T-cell (primary cell): ENCODE measurements around the gene SOX9. TPM values are rescaled to one million over a fixed set of nuclear protein-coding genes. Genes with fewer than 3 reads are reported as not detected.

ENCODE experiments used
- ATAC-seq, 4 experiments: fragments of 200-7000 bp in 3 of 4; fragments of 150-1000 bp in 1 of 4; cut with Tn5 transposase; replicated peaks in 1 of 4; 1 replicate in 3 of 4; 2 replicates in 1 of 4; pipeline ENCODE4 v1.10.0; 2021; ENCODE audit warnings: moderate library complexity in 3 of 4, mild to moderate bottlenecking in 2 of 4, moderate number of reproducible peaks in 1 of 4
- CTCF ChIA-PET, 2 donors: fragments of 300-600 bp; sonication (Branson Sonifier 250); formaldehyde crosslinking; loops; one replicate each; lab custom pipeline; 2022; ENCODE audit warnings: antibody characterized with exemption in 2 of 2; lab: Charles Lee
- POLR2A ChIA-PET, 2 donors: fragments of 300-600 bp; sonication (Branson Sonifier 250); formaldehyde crosslinking; loops; one replicate each; lab custom pipeline; 2022; ENCODE audit warnings: antibody characterized with exemption in 2 of 2; lab: Charles Lee
- DNase-seq, 35 experiments: peaks; one replicate each; pipeline versions ENCODE4 v3.0.0 to v3.0.0-alpha.2; 2013 to 2023
- H3K27ac ChIP-seq: one replicate; pipeline ENCODE4 v1.5.1; 2013; ENCODE audit warnings: low read length
- H3K27me3 ChIP-seq, 2 experiments: replicated peaks in 1 of 2; 1 replicate in 1 of 2; 2 replicates in 1 of 2; pipeline versions ENCODE4 v1.6.1 to v1.7.0; 2013; ENCODE audit warnings: low read length in 1 of 2, mixed read lengths in 1 of 2; ENCODE audit not compliant: control insufficient read depth in 2 of 2, insufficient read depth in 2 of 2; ENCODE audit errors: extremely low read depth in 1 of 2
- H3K36me3 ChIP-seq, 2 donors: 1 replicate in 1 of 2; 2 replicates in 1 of 2; pipeline versions ENCODE4 v1.6.1 to v1.7.0; 2013; ENCODE audit warnings: low read length in 1 of 2; ENCODE audit not compliant: control insufficient read depth in 2 of 2, insufficient read depth in 1 of 2; ENCODE audit errors: extremely low read depth in 1 of 2
- H3K4me1 ChIP-seq, 2 experiments: 1 replicate in 1 of 2; 2 replicates in 1 of 2; pipeline versions ENCODE4 v1.6.1 to v1.7.0; 2013; ENCODE audit warnings: low read length in 2 of 2, mixed read lengths in 1 of 2; ENCODE audit not compliant: insufficient read depth in 2 of 2, control insufficient read depth in 1 of 2; ENCODE audit errors: extremely low read depth in 1 of 2
- H3K4me3 ChIP-seq, 2 donors: 1 replicate in 1 of 2; 2 replicates in 1 of 2; pipeline versions ENCODE4 v1.5.1 to v1.7.0; 2013; ENCODE audit warnings: mild to moderate bottlenecking in 2 of 2, low read length in 1 of 2, moderate library complexity in 1 of 2; ENCODE audit not compliant: control insufficient read depth in 1 of 2; ENCODE audit errors: extremely low read depth in 1 of 2
- H3K9me3 ChIP-seq: 2 replicates; pipeline ENCODE4 v1.7.0; 2013
- H3K27ac Mint-ChIP-seq, 2 donors: one replicate each; pipeline ENCODE4 v1.8.0; 2020 to 2021; ENCODE audit warnings: mild to moderate bottlenecking in 2 of 2, mixed read lengths in 2 of 2
- H3K27me3 Mint-ChIP-seq, 2 donors: one replicate each; pipeline ENCODE4 v1.8.0; 2021 to 2022; ENCODE audit warnings: mixed read lengths in 2 of 2
- H3K36me3 Mint-ChIP-seq: one replicate; pipeline ENCODE4 v1.8.0; 2021; ENCODE audit warnings: mixed read lengths
- H3K4me1 Mint-ChIP-seq, 3 donors: one replicate each; pipeline ENCODE4 v1.8.0; 2020 to 2022; ENCODE audit warnings: mixed read lengths in 3 of 3, mild to moderate bottlenecking in 1 of 3
- H3K4me3 Mint-ChIP-seq, 3 donors: one replicate each; pipeline ENCODE4 v1.8.0; 2020 to 2022; ENCODE audit warnings: mild to moderate bottlenecking in 3 of 3, mixed read lengths in 3 of 3, moderate library complexity in 3 of 3
- H3K9me3 Mint-ChIP-seq, 3 donors: one replicate each; pipeline ENCODE4 v1.8.0; 2020 to 2022; ENCODE audit warnings: mixed read lengths in 3 of 3
- WGBS: methylation state at CpG from one replicate; pipeline ENCODE4 v1.1.5; 2013; ENCODE audit warnings: missing lambda C conversion rate; ENCODE audit not compliant: insufficient coverage; 5-methylcytosine and 5-hydroxymethylcytosine counted together
- total RNA-seq, 35 experiments: library from RNA in 6 of 35; stranded (reverse) in 6 of 35; fragments of 120-200 nt in 1 of 35; gene quantifications; one replicate each; pipeline versions ENCODE4 v1.2.1 to v1.2.4 and lab custom pipeline; 2013 to 2026

SOX9 gene
- total RNA-seq, 5 donors from 2014 or later (not counting 1 experiment from before 2014, with no cell fraction given): 0.13 to 0.35 (median 0.23) TPM; not detected in 2

DNA sequence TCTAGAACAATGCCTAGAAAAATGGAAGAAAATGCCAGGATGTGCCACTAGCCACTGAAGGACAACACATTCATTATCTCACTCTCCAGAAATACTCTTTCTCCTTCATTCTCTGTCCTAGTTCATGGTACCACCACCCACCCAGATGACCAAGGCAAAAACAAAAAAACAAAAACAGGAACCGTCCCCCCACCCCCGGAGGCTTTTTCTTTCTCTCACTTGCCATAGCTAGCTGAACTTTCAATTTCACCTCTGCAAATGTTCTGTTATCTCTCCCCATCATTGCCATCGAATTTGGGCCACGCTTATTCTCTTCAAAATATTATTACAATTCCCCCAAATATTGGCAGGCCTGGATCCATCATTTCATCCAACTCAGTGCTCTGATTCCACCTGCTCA lies 49.0 kb downstream of the SOX9 start:
- Mint-ChIP-seq H3K27ac (no peak overlapping the region), H3K9me3 (no peaks in the 10 kb centered on the region), H3K4me1 (no peaks in the 10 kb centered on the region), H3K36me3 (no peaks in the 10 kb centered on the region), H3K27me3 (peaks cover 0 to 4% of the 10 kb centered on the region in 2 donors), H3K4me3 (no peak overlapping the region)
- H3K9me3 ChIP-seq: no peaks in the 10 kb centered on the region
- H3K27me3 ChIP-seq: peaks cover 0 to 10% of the 10 kb centered on the region in 2 experiments
- no peaks in the 10 kb centered on the region for H3K36me3 ChIP-seq
- CTCF ChIA-PET: no interaction called here
- no peak overlapping the region for H3K27ac ChIP-seq
- POLR2A ChIA-PET: no interaction called here
- no peak for DNase-seq
- no peak for ATAC-seq
- no peaks in the 10 kb centered on the region for H3K4me1 ChIP-seq
- 67% methylated on average over 4 of the region's 4 CpGs for WGBS
- H3K4me3 ChIP-seq: no peak overlapping the region

DNA sequence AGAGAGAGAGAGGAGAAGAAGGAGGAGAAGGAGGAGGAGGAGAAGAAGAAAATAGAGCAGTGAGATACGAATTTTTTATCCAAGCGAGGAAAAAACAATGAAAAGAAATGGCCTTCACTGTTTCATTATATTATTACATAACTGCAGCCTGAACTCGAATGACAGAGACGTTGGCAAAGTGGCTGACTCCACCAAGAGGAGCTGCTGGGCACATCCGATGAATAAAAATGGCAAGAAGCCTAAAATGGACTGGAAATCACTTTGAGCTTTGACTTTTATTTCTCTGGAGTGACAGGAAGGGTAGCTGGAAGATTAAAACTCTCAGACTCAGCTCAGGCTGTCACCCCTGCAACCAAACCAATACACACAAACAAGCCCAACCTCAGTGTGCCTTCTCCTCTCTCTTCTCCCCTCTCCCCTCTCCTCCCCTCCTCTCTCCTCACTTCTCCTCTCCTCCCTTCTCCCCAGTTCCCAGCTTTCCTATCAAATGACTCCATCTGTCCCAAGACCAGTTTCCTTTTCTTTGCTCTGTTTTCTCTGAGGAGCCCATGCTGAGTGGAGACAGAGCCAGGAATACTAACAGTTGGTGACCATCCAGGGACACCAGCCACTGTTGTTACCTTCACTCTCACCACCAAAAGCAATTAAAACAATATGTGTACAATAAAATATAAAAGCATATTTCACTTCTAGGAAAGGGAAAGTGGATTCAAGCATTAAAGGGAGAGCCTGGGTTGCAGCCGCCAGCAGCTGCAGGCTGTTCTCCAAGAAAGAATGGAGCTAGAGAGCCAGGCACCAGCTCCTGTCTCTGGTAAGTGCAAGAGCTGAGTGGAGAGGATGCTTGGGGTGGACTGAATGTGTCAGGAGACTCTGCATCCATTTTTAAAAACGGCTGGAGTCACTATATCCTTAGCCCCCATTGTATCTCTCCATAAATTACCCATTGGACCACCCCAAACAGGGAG lies 51.2 kb downstream of the SOX9 start:
- CTCF ChIA-PET: interaction anchor here in 1 of 2 donors (0.6 kb wide), 1 partner anchor 634 kb away, joined by 8 read pairs; no protein-coding TSS in a partner anchor
- H3K36me3 ChIP-seq: no peaks in the 10 kb centered on the region
- DNase-seq (no peak), ATAC-seq (no peak)
- H3K9me3 Mint-ChIP-seq: peaks cover 0 to 3% (median 0%) of the 10 kb centered on the region in 3 donors
- no peak overlapping the region for H3K27ac Mint-ChIP-seq
- H3K9me3 ChIP-seq: no peaks in the 10 kb centered on the region
- no peak overlapping the region for H3K4me3 Mint-ChIP-seq
- 74% methylated on average over 2 of the region's 7 CpGs for WGBS
- no peaks in the 10 kb centered on the region for H3K4me1 ChIP-seq
- no peaks in the 10 kb centered on the region for H3K4me1 Mint-ChIP-seq
- peaks cover 3 to 4% of the 10 kb centered on the region in 2 donors for H3K27me3 Mint-ChIP-seq
- H3K4me3 ChIP-seq: no peak overlapping the region
- no peaks in the 10 kb centered on the region for H3K36me3 Mint-ChIP-seq
- POLR2A ChIA-PET: no interaction called here
- no peak overlapping the region for H3K27ac ChIP-seq
- H3K27me3 ChIP-seq: peaks cover 0 to 11% of the 10 kb centered on the region in 2 experiments

DNA sequence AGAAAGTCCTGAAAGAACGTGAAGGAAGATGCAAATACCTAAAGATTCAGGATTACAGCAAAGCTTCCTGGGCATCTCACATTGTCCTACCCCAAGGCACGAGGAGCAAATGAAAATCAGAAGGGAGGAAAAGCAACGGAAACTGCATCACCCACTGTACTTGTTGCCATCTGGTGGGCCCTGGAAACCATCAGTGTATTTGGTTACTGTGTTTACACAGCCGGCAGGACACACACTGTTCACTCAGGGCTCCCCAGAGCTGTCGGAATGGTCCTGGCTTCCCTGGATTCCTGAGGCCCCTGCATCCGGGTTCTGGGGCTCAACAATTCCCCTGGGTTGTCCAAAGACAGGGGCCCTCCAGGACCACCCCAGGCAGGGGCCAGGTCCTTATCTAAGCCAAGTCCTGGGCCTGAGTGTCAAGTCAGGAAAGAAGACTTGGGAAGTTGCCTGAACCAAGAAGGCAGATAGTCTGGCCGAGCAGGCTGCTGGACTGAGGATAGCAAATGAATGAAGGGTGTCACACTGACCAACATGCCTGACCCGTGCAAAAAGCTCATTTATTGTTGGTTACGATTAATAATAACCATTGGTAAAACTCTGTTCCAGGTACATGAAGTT lies 52.8 kb downstream of the SOX9 start:
- Histone ChIP-seq H3K27me3 (peaks cover 0 to 11% of the 10 kb centered on the region in 2 experiments), H3K4me1 (no peaks in the 10 kb centered on the region), H3K36me3 (no peaks in the 10 kb centered on the region), H3K9me3 (no peaks in the 10 kb centered on the region), H3K27ac (no peak overlapping the region), H3K4me3 (no peak overlapping the region)
- Mint-ChIP-seq H3K4me1 (no peaks in the 10 kb centered on the region), H3K27ac (no peak overlapping the region), H3K9me3 (peaks cover 0 to 3% (median 0%) of the 10 kb centered on the region in 3 donors), H3K36me3 (no peaks in the 10 kb centered on the region), H3K27me3 (peaks cover 3 to 4% of the 10 kb centered on the region in 2 donors), H3K4me3 (no peak overlapping the region)
- DNase-seq (no peak), ATAC-seq (no peak)
- CTCF ChIA-PET: no interaction called here
- WGBS: 50% methylated on average over 9 of the region's 9 CpGs
- POLR2A ChIA-PET: no interaction called here

DNA sequence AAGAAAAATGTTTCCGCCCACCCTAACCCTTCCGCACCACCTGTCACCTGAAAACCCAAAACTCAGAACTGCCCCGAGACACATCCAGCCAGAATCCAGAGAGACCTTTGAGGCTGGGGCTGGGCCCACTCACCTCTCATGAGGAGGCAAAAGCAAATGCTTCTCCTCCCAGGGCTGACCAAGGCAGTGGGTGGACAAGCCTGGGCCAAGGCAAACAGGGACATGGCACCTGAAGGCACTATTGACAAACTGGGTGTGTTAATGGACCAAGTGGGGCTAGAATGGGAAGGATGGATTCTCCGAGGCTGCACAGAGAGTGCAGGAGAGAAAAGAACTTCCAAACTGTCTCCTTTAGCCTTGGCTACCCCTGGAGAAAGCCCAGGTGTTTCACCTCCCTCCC lies 54.4 kb downstream of the SOX9 start:
- H3K27me3 ChIP-seq: peaks cover 0 to 11% of the 10 kb centered on the region in 2 experiments
- no peak for ATAC-seq
- POLR2A ChIA-PET: no interaction called here

More for the DNA sequence above, 54.4 kb downstream of the SOX9 start:
- Mint-ChIP-seq H3K9me3 (peaks cover 0 to 3% (median 0%) of the 10 kb centered on the region in 3 donors), H3K27me3 (peaks cover 3 to 4% of the 10 kb centered on the region in 2 donors), H3K4me1 (no peaks in the 10 kb centered on the region), H3K4me3 (no peak overlapping the region), H3K27ac (no peak overlapping the region), H3K36me3 (no peaks in the 10 kb centered on the region)
- Histone ChIP-seq H3K27ac (no peak overlapping the region), H3K36me3 (no peaks in the 10 kb centered on the region), H3K4me3 (no peak overlapping the region), H3K9me3 (no peaks in the 10 kb centered on the region), H3K4me1 (no peaks in the 10 kb centered on the region)
- 89% methylated on average over 3 of the region's 4 CpGs for WGBS
- CTCF ChIA-PET: no interaction called here
- DNase-seq: no peak
